Mesenteric fat pad (tissue), 1 donor: Measurements from ENCODE around the gene DLX1. TPM values are rescaled to one million over a fixed set of nuclear protein-coding genes. Genes with fewer than 3 reads are reported as not detected.
A peak's percentile ranks its signal among the peaks of the same experiment; 100 is the strongest.
"Not testable (repeated sequence)": the region's sequence is repeated elsewhere in the genome, so short reads cannot be mapped to it uniquely, and the experiment has no call there.

ENCODE experiments used
- DNase-seq: peaks from one replicate; pipeline ENCODE4 v3.0.0-alpha.2; 2020; ENCODE audit warnings: low spot score
- total RNA-seq: library from RNA; stranded (reverse); fragmentation: NEBNext Ultra II Directional; extraction: Animal tissue kit (Norgen Biotek cat#: 25700); gene quantifications from one replicate; pipeline ENCODE4 v1.2.1, GENCODE V29; 2021
- donor health status: DM: yes; HTN: yes; CAD: no.

The DLX1 gene
- total RNA-seq, 1 donor from 2014 or later, result 0.19 TPM

DNA sequence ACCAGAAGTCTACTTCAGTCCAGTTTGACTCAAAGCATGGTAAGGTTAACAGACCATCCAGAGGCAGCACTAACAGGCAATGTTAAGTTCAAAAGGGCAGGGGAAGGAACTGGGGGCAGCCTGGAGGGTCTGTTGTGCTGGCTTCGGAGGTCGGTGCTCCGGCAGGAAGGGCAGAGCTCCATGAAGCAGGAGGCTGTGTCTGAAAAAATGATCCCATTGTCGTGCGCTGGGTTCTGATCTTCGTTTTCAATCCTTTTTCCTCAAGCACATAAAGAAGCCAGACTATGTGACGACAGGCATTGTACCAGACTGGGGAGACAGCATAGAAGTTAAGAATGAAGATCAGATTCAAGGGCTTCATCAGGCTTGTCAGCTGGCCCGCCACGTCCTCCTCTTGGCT lies 21.9 kb upstream of the DLX1 start:
- no peak for DNase-seq

DNA sequence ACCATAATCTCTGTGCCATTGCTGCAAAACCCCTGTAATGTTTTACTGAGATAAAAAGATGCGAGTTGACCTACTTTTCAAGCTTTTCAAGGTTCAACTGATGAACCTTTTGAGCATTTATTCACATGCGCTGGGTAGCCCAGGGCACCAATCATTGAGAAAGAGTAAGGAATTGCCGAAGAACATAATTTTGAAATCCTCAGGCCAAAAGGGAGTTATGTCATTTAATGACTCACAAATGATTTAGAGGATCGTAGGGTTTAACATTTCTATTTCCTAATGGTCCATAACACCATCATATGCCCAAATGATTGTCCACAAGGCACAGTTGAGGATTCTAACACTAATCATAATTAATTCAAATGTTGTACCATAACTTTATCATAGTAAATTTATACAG lies 20.2 kb upstream of the DLX1 start:
- no peak for DNase-seq

DNA sequence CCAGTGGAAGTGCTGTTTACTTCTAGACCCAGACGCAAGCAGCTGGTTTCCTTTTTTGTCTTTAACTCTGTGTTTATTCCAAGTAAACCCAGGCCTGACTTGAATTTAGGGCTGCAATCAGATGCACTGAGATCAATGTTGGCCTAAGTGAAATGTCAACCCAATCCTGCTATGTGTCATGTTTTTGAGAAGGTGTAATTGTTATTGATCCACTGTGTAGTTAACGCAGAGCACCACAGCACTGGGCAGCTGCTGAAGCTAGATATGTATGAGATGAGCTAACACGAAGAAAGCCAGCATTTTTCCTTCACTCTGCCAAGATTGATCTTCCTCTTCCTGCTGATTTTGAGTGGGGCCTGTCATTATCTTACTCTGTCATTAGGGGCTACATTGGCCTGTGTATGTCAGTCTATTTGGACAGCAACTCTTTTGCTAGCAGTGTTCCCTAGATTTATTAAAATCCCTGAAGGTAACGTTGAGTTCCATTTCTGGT lies 18.9 kb upstream of the DLX1 start:
- no peak for DNase-seq

DNA sequence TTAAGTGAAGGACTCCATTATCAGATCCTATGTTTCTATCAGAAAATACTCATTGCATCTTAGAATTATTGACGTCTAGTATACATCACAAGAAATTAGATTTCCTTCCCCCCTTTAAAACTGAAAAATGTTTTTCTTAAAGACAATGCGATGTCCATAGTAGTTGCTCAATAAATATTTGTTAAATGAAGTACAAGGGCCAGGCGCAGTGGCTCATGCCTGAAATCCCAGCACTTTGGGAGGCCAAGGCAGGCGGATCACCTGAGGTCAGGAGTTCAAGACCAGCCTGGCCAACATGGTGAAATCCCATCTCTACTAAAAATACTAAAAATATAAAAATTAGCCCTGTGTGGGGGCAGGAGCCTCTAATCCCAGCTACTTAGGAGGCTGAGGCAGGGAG lies 17.4 kb upstream of the DLX1 start:
- not testable (repeated sequence) for DNase-seq

DNA sequence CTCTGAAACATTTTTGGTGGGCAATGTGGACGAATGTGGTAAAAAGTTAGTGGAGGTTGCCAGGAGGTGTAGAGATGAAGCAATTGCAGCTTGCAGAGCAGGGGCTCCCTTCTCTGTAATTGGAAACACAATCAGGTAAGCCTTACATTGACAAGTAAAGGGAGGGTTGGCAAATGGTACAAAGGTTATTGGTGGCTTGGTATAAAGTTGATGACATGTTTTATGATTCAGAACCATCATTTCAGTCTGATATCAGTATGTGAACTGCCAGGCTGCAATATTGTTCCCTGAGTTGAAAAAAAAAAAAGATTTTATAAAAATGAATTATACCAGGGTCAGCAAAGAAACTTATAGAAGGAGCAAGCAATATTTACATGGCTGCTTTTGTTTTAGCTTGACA lies 14.4 kb upstream of the DLX1 start:
- no peak for DNase-seq

DNA sequence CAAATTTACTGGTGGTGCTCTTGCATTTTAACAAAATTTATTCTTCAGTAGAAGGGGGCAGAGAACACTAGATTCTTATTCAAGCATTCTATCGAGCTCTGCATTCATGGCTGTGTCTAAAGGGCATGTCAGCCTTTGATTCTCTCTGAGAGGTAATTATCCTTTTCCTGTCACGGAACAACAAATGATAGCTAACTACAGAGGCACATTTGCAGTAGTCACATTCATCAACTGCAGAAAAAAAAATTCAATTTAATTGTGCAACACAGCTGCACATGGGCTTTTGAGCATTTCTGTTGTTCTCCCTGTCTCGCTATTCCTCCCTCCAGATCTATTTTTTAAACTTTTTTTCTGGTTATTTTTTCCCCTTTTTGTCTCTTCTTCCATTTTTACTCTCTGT lies 13.0 kb upstream of the DLX1 start:
- no peak for DNase-seq

DNA sequence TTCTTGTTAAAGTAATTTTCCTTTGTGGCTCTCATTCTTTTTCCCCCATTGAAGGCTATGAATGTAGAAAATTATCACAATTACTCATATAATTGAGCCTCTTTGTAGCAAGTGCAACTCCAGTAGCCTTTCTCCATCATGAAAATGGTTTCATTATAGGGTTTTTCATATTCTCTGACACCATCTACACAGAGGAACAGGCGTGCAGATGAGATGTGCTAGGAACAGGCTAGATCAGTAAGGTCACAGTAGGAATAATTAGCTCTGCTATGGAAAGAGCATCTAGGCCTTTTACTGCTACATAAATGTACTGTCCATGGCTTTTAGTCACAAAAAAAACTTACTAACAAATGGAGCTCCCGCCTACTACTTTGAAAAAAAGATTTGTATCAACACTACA lies 12.6 kb upstream of the DLX1 start:
- DNase-seq, result no peak

DNA sequence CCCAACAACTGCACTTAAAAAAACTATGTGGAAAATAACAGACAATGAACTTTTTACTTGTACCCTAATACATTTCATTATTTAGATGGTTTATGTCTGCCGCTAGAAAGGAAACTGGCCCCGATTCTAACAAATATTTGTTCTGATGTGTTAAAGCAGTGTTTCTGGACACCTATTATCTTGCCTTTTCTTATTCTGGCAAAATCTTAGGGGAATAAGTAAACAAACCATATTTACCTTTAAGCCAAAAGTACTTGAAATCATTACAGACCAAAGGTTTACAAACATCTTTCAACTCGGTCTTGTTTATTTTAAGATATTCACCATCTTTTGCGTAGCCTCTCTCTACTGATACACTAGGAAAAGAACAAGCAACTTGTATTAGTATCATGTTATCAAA lies 11.8 kb upstream of the DLX1 start:
- DNase-seq, result no peak

DNA sequence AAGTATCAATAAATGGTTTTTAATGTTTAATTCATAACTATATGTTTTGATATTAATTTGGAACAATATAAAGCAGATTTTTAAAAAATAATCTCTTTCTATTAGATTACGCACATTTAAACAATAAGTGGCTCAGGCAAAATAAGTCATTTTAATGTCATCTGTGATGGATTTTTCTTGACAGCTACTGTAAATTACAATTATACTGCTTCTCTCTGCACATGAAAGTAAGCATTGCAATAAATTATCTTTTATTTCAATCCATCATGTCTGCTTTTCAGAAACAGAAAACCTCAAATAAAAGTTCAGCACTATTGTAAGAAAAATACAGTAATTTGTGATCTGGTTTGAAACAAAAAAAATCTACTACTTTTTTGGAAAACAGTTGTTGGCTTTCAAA lies 11.1 kb upstream of the DLX1 start:
- no peak for DNase-seq

DNA sequence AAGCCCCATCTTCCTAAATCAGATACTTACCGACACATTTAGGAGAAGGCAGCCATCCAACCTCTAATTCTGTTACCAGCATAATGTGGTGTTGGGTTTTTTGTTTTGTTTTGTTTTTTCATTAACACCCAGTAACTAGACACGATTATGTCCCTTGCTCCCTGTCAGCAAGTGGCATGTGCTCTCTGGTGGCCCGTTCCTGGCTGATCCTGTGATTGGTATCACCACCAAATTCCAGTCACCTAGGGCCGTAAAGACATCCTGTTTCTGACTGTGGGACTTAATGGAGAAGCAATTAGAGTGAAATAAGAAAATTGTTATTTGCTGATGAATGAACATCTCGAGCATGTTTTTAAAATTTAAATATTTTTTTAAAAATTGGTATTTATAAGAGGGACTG lies 5.9 kb upstream of the DLX1 start:
- no peak for DNase-seq

DNA sequence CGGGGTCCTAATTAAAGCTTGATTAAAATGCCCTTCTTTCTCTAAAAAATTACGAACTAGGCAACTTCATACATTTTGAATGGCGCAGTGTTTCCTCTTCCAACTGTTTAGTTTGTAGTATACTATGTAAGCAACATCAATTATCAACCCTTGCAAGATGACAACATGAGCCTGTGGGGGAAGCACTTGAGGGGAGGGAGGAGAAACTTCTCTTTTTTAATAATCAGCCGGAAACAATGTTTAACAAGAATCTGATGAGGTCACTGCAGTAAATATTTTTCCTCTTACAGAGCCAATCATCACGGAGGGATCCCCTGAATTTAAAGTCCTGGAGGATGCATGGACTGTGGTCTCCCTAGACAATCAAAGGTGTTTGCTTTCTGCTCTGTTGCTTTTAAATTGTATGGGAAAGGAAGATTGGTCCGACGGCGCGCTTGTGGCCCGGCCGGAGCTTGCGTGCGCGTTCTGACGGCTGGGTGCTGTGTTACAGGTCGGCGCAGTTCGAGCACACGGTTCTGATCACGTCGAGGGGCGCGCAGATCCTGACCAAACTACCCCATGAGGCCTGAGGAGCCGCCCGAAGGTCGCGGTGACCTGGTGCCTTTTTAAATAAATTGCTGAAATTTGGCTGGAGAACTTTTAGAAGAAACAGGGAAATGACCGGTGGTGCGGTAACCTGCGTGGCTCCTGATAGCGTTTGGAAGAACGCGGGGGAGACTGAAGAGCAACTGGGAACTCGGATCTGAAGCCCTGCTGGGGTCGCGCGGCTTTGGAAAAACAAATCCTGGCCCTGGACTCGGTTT lies 5.3 kb upstream of the DLX1 start:
- DNase-seq, result no peak

DNA sequence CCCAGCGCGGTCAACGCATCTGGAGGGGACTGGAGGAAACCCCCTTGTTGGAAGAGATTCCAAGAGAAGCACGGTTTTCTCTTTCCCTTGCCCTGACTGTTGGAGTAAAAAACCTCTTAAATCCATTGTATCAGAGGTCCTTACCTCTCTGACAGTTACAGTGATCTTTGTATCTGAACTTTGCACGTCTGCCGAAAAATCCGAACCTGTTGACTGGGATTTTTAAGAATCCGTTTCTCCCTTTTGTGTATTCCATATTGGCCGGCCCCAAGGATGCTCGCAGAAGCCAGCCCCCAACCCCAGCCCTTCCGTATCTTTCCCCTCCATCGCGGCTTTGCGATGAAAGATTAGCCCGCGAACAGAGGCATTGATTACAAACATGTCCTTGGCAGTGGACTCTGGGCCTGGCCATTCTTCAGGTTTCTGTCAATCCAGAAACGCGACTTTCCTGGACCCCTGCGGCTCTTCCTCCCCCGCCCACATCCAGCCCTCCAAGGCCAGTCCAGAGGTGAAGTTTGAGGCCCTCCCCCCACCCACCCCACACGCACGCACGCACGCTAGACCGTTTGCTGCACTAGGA lies 4.6 kb upstream of the DLX1 start:
- DNase-seq, result no peak

DNA sequence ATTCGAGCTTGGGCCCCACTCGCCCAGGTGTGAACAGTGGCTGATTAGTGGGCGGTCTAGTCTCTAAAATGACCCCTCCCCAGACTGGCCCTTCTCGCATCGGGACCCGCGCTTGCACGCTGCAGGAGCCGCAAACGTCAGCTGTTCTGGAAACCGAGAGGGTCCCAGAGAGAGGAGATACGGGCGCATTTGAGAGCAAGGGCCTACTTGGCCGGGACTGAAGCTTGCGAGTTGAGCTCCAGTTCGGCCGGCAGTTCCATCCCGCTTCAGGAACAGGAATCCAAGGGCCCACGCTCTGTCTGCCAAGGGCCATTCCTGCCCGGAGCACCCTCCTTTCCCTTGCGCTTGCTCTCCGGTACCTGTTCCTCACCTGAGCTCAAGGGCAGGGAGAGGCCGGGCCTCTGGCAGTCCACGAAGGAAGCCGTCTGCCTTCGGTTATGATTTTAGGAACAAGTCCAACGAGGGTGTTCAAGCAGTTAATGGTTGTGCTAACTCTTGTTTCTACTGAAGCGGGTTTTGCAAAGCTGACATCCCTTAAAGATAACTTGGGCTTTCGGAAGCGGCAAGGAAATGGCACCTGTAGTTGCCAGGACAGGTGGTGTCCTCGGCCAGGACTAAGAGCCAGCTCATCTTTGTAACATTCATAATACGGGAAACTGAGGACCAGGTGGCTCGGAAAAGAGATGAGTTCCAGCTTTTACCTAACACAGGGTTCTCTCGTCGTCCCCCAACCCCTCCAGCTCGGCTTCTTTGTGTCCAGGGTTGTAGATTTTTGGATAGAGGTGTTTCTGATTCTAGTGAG lies 3.9 kb upstream of the DLX1 start:
- no peak for DNase-seq

DNA sequence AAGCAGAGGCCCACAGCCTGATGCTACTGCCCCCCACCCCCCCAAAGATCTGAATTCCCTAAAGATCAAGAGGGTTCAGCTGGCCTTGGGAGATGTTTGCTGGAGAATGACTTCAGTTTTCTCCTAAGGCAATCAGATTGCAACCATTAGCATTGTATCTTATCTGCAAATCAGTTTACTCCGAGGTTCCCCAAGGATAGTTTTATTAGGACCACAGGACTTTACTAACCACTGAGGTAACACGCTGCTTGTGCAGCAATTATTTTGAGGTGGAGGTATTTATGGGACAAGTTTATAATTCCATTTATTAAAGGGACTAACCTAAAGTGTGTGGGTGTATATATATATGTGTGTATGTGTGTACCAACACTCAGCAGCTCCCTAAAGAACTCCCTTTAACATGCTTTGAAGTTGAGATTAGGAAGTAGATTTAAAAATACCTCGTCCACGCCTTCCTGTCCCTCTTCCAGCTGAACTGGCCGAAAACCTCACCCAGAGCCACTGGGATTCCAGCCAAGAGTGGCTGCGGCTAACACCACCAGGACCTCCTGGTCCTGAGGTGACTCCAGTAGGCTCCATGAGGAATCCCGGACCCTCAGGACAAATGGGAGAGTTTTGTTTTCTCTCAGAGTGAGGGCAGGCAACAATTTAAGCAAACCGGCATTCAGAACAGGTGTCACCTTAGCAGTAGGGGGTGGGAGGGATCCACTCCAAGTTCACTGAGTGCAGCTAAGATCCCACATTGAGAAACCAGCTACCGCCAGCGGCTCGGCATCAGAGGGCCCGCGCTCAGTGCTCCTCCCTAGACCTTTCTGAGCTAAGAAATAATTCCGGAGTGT lies 3.0 kb upstream of the DLX1 start:
- DNase-seq, result no peak

DNA sequence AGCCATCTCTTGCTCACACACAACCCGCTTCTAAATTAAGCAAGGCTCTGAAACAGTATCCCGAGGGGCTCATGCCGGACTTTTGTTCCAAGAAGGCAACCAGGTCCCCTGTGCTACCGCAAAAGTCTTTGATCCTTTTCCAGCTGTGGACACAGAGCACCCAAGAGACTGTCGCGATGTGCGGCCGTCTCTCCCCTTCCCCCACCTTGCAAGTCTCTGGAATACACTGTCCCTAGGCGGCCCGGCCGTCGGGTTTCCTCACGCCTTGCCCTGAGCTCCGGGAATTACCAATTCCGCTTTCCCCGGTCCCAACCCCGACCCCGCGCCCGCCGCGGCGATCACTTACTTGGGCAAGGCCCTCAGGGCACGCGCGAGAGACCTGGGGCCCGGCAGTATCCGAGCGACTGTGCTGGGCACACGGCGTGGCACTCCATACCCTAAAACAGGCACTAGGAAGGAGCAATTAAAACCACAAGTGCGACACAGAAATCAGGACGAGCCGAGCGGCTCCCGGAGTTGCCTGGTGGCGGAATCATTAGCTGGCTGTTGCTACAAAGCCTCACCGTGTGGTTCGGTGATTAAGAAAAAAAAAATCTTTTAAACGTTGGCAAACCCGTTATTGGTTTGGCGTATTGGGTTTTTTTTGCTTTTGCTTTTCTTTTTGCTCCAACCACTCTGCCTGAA lies 2.2 kb upstream of the DLX1 start:
- DNase-seq, result no peak

DNA sequence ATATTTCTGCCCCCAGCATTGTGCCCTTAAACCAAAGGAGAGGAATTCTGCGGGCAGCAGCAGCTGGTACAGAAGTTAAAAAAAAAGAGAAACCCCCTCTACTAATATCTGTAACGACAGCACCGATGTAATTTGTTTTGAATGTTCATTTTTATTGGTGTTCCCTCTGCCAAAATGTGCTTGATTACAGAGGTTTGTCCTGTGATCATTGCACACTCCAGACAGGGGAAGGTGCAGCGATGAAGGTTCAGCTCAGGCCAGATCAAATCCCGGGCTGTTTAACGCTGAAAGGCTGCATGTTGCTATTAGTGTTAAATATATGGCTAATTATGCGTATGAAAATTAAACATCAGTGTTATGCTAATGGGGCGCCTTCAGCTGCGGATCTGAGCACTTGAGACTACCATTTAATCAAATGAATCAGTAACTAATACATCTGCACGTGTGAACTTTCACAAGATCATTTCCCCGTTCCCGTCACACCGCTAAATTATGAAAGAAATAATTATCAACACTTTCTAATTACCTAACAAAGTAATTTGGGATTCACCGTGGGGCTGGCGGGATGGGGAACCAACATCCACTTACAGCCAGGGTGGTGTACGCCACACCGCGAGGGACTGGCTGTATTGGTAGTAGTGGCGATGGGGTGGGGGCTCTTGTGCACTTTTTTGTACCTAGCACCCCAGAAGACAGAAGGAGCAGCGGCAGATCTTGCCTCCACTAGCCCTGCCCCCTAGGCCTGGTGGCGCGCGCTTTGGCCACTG lies 1.5 kb upstream of the DLX1 start:
- peak; percentile 51 for DNase-seq

DNA sequence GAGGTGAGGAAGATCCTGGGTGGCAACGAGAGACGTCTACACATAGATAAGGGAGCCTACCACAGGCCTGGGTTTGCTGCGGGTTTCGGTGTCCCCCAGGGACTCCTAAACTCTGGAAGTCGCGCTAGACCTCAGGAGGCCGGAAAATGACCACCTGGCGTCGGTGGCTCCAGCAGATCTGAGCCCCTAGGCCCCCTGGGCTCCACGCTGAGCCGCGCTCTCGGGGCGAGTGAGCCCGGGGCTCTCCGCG lies 987 bp upstream of the DLX1 start:
- DNase-seq, result no peak

DNA sequence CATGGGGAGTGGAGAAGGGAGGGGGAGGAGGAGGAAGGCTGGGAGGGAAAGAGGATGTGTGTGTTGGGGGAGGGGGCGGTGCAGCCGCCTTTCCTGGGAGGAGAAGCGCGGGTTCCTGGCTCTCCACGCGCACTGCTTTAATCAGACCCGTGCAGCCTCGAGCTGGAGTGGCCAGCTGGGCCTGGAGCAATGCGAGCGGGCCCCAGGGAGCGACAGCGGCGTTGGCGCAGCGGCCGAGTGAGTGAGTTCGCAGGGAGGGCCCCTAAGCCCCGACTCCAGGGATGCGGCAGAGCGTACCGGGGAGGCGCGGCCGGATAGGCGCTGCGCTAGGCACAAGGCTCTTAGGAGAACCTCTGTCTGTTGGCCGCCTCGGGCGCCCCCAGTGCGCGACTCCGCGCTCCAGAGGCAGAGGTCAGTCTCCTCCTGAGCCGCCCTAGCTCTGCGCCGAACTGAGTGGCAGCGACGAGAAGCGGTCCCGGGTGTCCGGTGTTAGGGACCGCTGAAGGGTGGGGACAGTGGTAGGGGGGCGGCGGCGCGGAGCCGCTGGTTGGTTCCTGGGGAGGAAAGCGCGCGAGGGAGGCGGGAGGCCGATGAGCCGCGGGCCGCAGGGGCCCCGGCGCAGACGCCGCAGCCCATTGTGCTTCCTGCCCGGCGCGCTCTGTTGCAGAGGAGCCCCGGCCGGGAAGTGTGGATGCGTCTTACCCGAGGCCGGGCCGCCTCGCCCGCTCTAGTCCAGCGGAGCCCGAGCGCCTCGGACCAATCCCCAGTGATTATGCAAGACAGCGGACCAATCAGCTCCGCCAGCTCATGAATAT lies 455 bp upstream of the DLX1 start:
- DNase-seq, result peak; percentile 92
